Testis (tissue), 2 donors: ENCODE measurements around the gene KCNQ1.

Source experiments
- CTCF ChIP-seq, 3 experiments: fragments of 450-650 bp in 2 of 3; fragments of 200-600 bp in 1 of 3; sonication (generic) in 1 of 3; IDR thresholded peaks; one replicate each; pipeline ENCODE4 v1.5.1; 2016 to 2019; ENCODE audit warnings: antibody characterized with exemption in 3 of 3, mild to moderate bottlenecking in 2 of 3, moderate library complexity in 1 of 3
- POLR2A ChIP-seq: fragments of 450-650 bp; IDR thresholded peaks from one replicate; pipeline ENCODE4 v1.6.1; 2017; ENCODE audit warnings: antibody characterized with exemption, mild to moderate bottlenecking, moderate library complexity

GRCh38 chr11:2580061-2580421 lies 135.2 kb downstream of the KCNQ1 start:
- TF ChIP-seq CTCF (IDR thresholded peaks at IDR 0.05) (no peak), POLR2A (no peak)
